Mesothelial cell of epicardium (in vitro differentiated cells): Measurements from ENCODE around the gene GPC4. TPM values are rescaled to one million over a fixed set of nuclear protein-coding genes. Genes with fewer than 3 reads are reported as not detected.

Experiments
- DNase-seq, 2 experiments: peaks; one replicate each; pipeline ENCODE4 v3.0.0; 2021; ENCODE audit warnings: low spot score in 2 of 2; ENCODE audit not compliant: unreplicated experiment in 2 of 2
- H3K27ac Mint-ChIP-seq: 2 replicates; pipeline ENCODE4 v1.8.0; 2021; ENCODE audit warnings: mixed read lengths
- H3K27me3 Mint-ChIP-seq: 2 replicates; pipeline ENCODE4 v1.8.0; 2021; ENCODE audit warnings: low read depth, mixed read lengths
- H3K36me3 Mint-ChIP-seq: 2 replicates; pipeline ENCODE4 v1.8.0; 2021; ENCODE audit warnings: mixed read lengths
- H3K4me1 Mint-ChIP-seq: 2 replicates; pipeline ENCODE4 v1.8.0; 2021; ENCODE audit warnings: mixed read lengths
- H3K4me3 Mint-ChIP-seq: 2 replicates; pipeline ENCODE4 v1.8.0; 2021; ENCODE audit warnings: mild to moderate bottlenecking, moderate library complexity, mixed read lengths
- H3K9me3 Mint-ChIP-seq: 2 replicates; pipeline ENCODE4 v1.8.0; 2021; ENCODE audit warnings: mixed read lengths
- CTCF ChIP-seq: fragments of 200-600 bp; sonication (generic); IDR thresholded peaks from one replicate; pipeline ENCODE4 v1.5.0; 2021; ENCODE audit warnings: antibody characterized with exemption; ENCODE audit not compliant: unreplicated experiment
- total RNA-seq: library from RNA; stranded (reverse); gene quantifications from 3 replicates; pipeline ENCODE4 v1.2.1, GENCODE V29; 2021

GPC4 gene
- total RNA-seq, 1 donor from 2014 or later: 44.8 TPM

- no peak for DNase-seq
- peaks cover 1% of the 10 kb centered on the region for H3K27me3 Mint-ChIP-seq
- no peak for TF ChIP-seq CTCF
- H3K4me1 Mint-ChIP-seq: peaks cover 46% of the 10 kb centered on the region
- no peaks in the 10 kb centered on the region for H3K9me3 Mint-ChIP-seq
- no peak overlapping the region for H3K4me3 Mint-ChIP-seq
- H3K36me3 Mint-ChIP-seq: no peaks in the 10 kb centered on the region
- H3K27ac Mint-ChIP-seq: peak overlapping the region; percentile 80
These were observed 93.8 kb downstream of the GPC4 start for GRCh38 chrX:133321451-133321850.

- Mint-ChIP-seq H3K36me3 (peaks cover 2% of the 10 kb centered on the region), H3K9me3 (no peaks in the 10 kb centered on the region), H3K27ac (no peak overlapping the region), H3K4me3 (no peak overlapping the region), H3K27me3 (peaks cover 12% of the 10 kb centered on the region), H3K4me1 (peaks cover 31% of the 10 kb centered on the region)
- TF ChIP-seq CTCF: no peak
- DNase-seq: no peak
These were observed 101.0 kb downstream of the GPC4 start for GRCh38 chrX:133314281-133314680.

GRCh38 chrX:133308499-133308897 lies 106.8 kb downstream of the GPC4 start:
- Mint-ChIP-seq H3K4me1 (peaks cover 24% of the 10 kb centered on the region), H3K9me3 (no peaks in the 10 kb centered on the region), H3K4me3 (no peak overlapping the region), H3K27me3 (peaks cover 11% of the 10 kb centered on the region), H3K27ac (no peak overlapping the region), H3K36me3 (peaks cover 5% of the 10 kb centered on the region)
- no peak for TF ChIP-seq CTCF
- DNase-seq: no peak

GRCh38 chrX:133307637-133308498 lies 107.4 kb downstream of the GPC4 start:
- H3K36me3 Mint-ChIP-seq: peaks cover 9% of the 10 kb centered on the region
- peaks cover 21% of the 10 kb centered on the region for H3K4me1 Mint-ChIP-seq
- H3K4me3 Mint-ChIP-seq: no peak overlapping the region
- no peak for TF ChIP-seq CTCF
- H3K27me3 Mint-ChIP-seq: peaks cover 11% of the 10 kb centered on the region
- H3K27ac Mint-ChIP-seq: no peak overlapping the region
- no peaks in the 10 kb centered on the region for H3K9me3 Mint-ChIP-seq
- no peak for DNase-seq

- TF ChIP-seq CTCF: no peak
- peaks cover 11% of the 10 kb centered on the region for H3K36me3 Mint-ChIP-seq
- DNase-seq: no peak
- H3K9me3 Mint-ChIP-seq: no peaks in the 10 kb centered on the region
- H3K27me3 Mint-ChIP-seq: peaks cover 11% of the 10 kb centered on the region
- no peak overlapping the region for H3K27ac Mint-ChIP-seq
- H3K4me1 Mint-ChIP-seq: peaks cover 21% of the 10 kb centered on the region
- H3K4me3 Mint-ChIP-seq: no peak overlapping the region
These were observed 108.2 kb downstream of the GPC4 start for GRCh38 chrX:133307094-133307493.
